ENCODE data around the gene AMBRA1.

GRCh38 chr11:46485856-46486443 is 107.9 kb downstream of the AMBRA1 start:
- TF ChIP-seq CTCF (IDR thresholded peaks at IDR 0.05) (no peak), POLR2A (IDR thresholded peaks at IDR 0.05) (no peak)

All from prostate gland (tissue), 2 donors.